Keratinocyte (primary cell): ENCODE results near the gene ADAMTS7. TPM values are rescaled to one million over a fixed set of nuclear protein-coding genes. Genes with fewer than 3 reads are reported as not detected.

ENCODE experiments used
- DNase-seq: peaks from one replicate; pipeline ENCODE4 v3.0.0-alpha.2; 2011; ENCODE audit warnings: low read depth, missing footprints, low spot score
- FAIRE-seq: peaks from 2 replicates; lab custom pipeline; 2011; peaks lifted over from hg19 to GRCh38; lab: Jason Lieb, UNC
- H2AFZ ChIP-seq: 2 replicates; pipeline ENCODE4 v1.6.0; 2012; ENCODE audit warnings: low read length, control low read depth, inconsistent platforms; ENCODE audit not compliant: control insufficient read depth
- H3K27ac ChIP-seq: 2 replicates; pipeline ENCODE4 v1.5.1; 2011; ENCODE audit warnings: low read length; ENCODE audit not compliant: control insufficient read depth, insufficient read depth
- H3K27me3 ChIP-seq: 3 replicates; pipeline ENCODE4 v1.6.0; 2011; ENCODE audit warnings: low read length; ENCODE audit not compliant: control insufficient read depth, insufficient read depth; ENCODE audit errors: extremely low read depth
- H3K36me3 ChIP-seq, 2 experiments: 2 replicates in 1 of 2; 3 replicates in 1 of 2; pipeline ENCODE4 v1.5.1; 2011; ENCODE audit warnings: low read length in 2 of 2, mild to moderate bottlenecking in 1 of 2; ENCODE audit not compliant: control insufficient read depth in 2 of 2, insufficient read depth in 2 of 2; ENCODE audit errors: extremely low read depth in 1 of 2
- H3K4me1 ChIP-seq: 3 replicates; pipeline ENCODE4 v1.5.1; 2011; ENCODE audit warnings: low read length; ENCODE audit not compliant: control insufficient read depth, insufficient read depth; ENCODE audit errors: extremely low read depth
- H3K4me2 ChIP-seq: 3 replicates; pipeline ENCODE4 v1.6.0; 2011; ENCODE audit warnings: low read depth, low read length; ENCODE audit not compliant: control insufficient read depth, insufficient read depth; ENCODE audit errors: extremely low read depth
- H3K4me3 ChIP-seq, 3 experiments: fragments of 200-600 bp in 1 of 3; sonication (generic) in 1 of 3; 2 replicates in 2 of 3; 3 replicates in 1 of 3; pipeline ENCODE4 v1.5.1; 2011 to 2016; ENCODE audit warnings: low read length in 3 of 3, mild to moderate bottlenecking in 3 of 3, control low read depth in 2 of 3, inconsistent platforms in 1 of 3, low read depth in 1 of 3, mixed read lengths in 1 of 3, mixed run types in 1 of 3, moderate library complexity in 1 of 3; ENCODE audit not compliant: control insufficient read depth in 2 of 3, insufficient read depth in 2 of 3; ENCODE audit errors: extremely low read depth in 1 of 3
- H3K79me2 ChIP-seq: 2 replicates; pipeline ENCODE4 v1.6.0; 2012; ENCODE audit warnings: low read length; ENCODE audit not compliant: control insufficient read depth, insufficient read depth
- H3K9ac ChIP-seq: 3 replicates; pipeline ENCODE4 v1.6.0; 2011; ENCODE audit warnings: low read length; ENCODE audit not compliant: control insufficient read depth, insufficient read depth; ENCODE audit errors: extremely low read depth
- H3K9me1 ChIP-seq: 3 replicates; pipeline ENCODE4 v1.6.0; 2011; ENCODE audit warnings: low read length; ENCODE audit not compliant: control insufficient read depth, insufficient read depth; ENCODE audit errors: extremely low read depth
- H3K9me3 ChIP-seq: 2 replicates; pipeline ENCODE4 v1.5.1; 2012; ENCODE audit warnings: low read depth, low read length; ENCODE audit not compliant: control insufficient read depth
- H4K20me1 ChIP-seq: 3 replicates; pipeline ENCODE4 v1.6.0; 2011; ENCODE audit warnings: low read length; ENCODE audit not compliant: control insufficient read depth, insufficient read depth; ENCODE audit errors: extremely low read depth
- CTCF ChIP-seq, 3 experiments: IDR thresholded peaks in 1 of 3; conservative IDR thresholded peaks in 1 of 3; optimal IDR thresholded peaks in 1 of 3; 2 replicates in 2 of 3; 3 replicates in 1 of 3; pipeline versions ENCODE3 to v1.5.1; 2011; ENCODE audit warnings: low read length in 3 of 3, mild to moderate bottlenecking in 3 of 3, moderate library complexity in 2 of 3, control low read depth in 1 of 3, inconsistent platforms in 1 of 3; ENCODE audit not compliant: insufficient read depth in 2 of 3; ENCODE audit errors: extremely low read depth in 1 of 3
- EZH2 ChIP-seq: IDR thresholded peaks from one replicate; pipeline ENCODE4 v1.6.1; 2012; ENCODE audit warnings: inconsistent platforms, mild to moderate bottlenecking, low read length, moderate library complexity
- dilution Hi-C: fragments of 300-500 bp; cut with MboI; formaldehyde crosslinking; loops from one replicate; pipeline ENCODE4 v1.7.0; 2020; ENCODE audit warnings: low sequenced_read_pairs; ENCODE audit not compliant: extremely low pct_ligation_motif_present
- polyA plus RNA-seq, 5 experiments: library from polyadenylated mRNA; depleted of rRNA in 3 of 5; stranded (reverse) in 3 of 5; stranded (forward) in 1 of 5; unstranded in 1 of 5; fragments of >200 nt; gene quantifications; 1 replicate in 1 of 5; 2 replicates in 3 of 5; 3 replicates in 1 of 5; pipeline versions ENCODE4 v1.2.1 to v1.2.3, GENCODE V29; 2011 to 2012; ENCODE audit warnings: missing spikeins in 2 of 5, low read depth in 1 of 5, low replicate concordance in 1 of 5

ADAMTS7 gene
- polyA plus RNA-seq, 1 donor (not counting 4 experiments of a cell fraction or from before 2014, with no cell fraction given): 0.13 TPM

GRCh38 chr15:78807359-78807758, 3.9 kb downstream of the ADAMTS7 start:
- Histone ChIP-seq H3K9me1 (no peaks in the 10 kb centered on the region), H3K27me3 (peaks cover 27% of the 10 kb centered on the region), H3K79me2 (no peaks in the 10 kb centered on the region), H3K4me1 (no peaks in the 10 kb centered on the region), H4K20me1 (no peaks in the 10 kb centered on the region), H3K9me3 (no peaks in the 10 kb centered on the region), H3K36me3 (no peaks in the 10 kb centered on the region), H3K4me3 (no peak overlapping the region), H3K9ac (no peak overlapping the region), H3K27ac (no peak overlapping the region), H2AFZ (no peak overlapping the region), H3K4me2 (no peak overlapping the region)
- DNase-seq (no peak), FAIRE-seq (no peak)
- dilution Hi-C loops: no loop called here
- no peak for TF ChIP-seq CTCF (optimal IDR thresholded peaks at IDR 0.05 in 1 of 3, IDR thresholded peaks at IDR 0.05 in 1 of 3, conservative IDR thresholded peaks at IDR 0.05 in 1 of 3; ENCODE audit: extremely low read depth in 1 of 3, insufficient read depth in 2 of 3, low read length in 3 of 3)
- no peak for TF ChIP-seq EZH2

DNA sequence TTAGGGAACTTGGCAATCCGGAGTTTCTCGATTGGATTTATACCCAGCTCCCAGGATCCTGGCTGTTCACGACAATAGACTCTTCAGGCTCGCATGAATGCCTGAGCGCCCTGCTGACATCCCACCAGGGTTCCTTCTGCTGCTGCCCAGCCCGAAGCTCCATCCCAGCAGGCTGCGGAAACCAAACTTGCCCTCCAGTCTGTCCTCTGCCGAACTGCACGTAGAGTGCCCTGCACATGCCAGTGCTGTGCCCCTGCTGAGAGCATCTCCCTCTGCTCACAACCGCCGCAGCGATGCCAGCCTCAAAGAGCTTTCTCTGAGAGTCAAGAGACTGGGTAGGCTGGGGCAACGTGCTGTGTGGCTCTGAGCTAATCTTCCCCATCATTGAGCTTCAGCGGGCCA, 6.9 kb downstream of the ADAMTS7 start:
- Histone ChIP-seq H4K20me1 (no peaks in the 10 kb centered on the region), H3K9ac (no peak overlapping the region), H3K9me1 (no peaks in the 10 kb centered on the region), H3K4me3 (no peak overlapping the region), H3K4me1 (no peaks in the 10 kb centered on the region), H3K27me3 (peaks cover 10% of the 10 kb centered on the region), H3K9me3 (no peaks in the 10 kb centered on the region), H3K4me2 (no peak overlapping the region), H3K36me3 (no peaks in the 10 kb centered on the region), H3K27ac (no peak overlapping the region), H2AFZ (no peak overlapping the region), H3K79me2 (no peaks in the 10 kb centered on the region)
- no peak for FAIRE-seq
- dilution Hi-C loops: no loop called here
- DNase-seq: no peak
- TF ChIP-seq EZH2 (no peak), CTCF (optimal IDR thresholded peaks at IDR 0.05 in 1 of 3, IDR thresholded peaks at IDR 0.05 in 1 of 3, conservative IDR thresholded peaks at IDR 0.05 in 1 of 3; ENCODE audit: extremely low read depth in 1 of 3, insufficient read depth in 2 of 3, low read length in 3 of 3) (no peak)
